T47D (cell line): Measurements from ENCODE around the gene ADARB1.

Source experiments
- DNase-seq, 2 experiments: peaks; one replicate each; pipeline versions ENCODE4 v3.0.0 to v3.0.0-alpha.2; 2011 to 2012; ENCODE audit warnings: low read depth in 1 of 2, low spot score in 1 of 2
- JUND ChIP-seq: IDR thresholded peaks from 2 replicates; pipeline ENCODE4 v1.6.1; 2012; ENCODE audit warnings: low read depth
- in situ Hi-C: cut with HindIII; loops from 2 replicates; pipeline ENCODE4 v1.10.0; 2016; ENCODE audit warnings: low sequenced_read_pairs, low pct_unique_long_range_greater_than_20kb

Gene ADARB1

GRCh38 chr21:45260191-45260825, 185.9 kb downstream of the ADARB1 start:
- no peak for DNase-seq
- in situ Hi-C loops = no loop called here
- TF ChIP-seq JUND = no peak

GRCh38 chr21:45261093-45261492, 186.7 kb downstream of the ADARB1 start:
- TF ChIP-seq JUND = no peak
- in situ Hi-C loops = no loop called here
- no peak for DNase-seq

- DNase-seq = no peak
- in situ Hi-C loops = no loop called here
- TF ChIP-seq JUND = no peak
Measured at GRCh38 chr21:45262041-45262581, 187.7 kb downstream of the ADARB1 start.

- no peak for DNase-seq
- TF ChIP-seq JUND = no peak
- in situ Hi-C loops = no loop called here
Measured at GRCh38 chr21:45262616-45263015, 188.2 kb downstream of the ADARB1 start.

GRCh38 chr21:45263534-45263933, 189.2 kb downstream of the ADARB1 start:
- DNase-seq = no peak
- no peak for TF ChIP-seq JUND
- in situ Hi-C loops = no loop called here

GRCh38 chr21:45264146-45264911, 189.9 kb downstream of the ADARB1 start:
- DNase-seq = no peak
- in situ Hi-C loops = no loop called here
- TF ChIP-seq JUND = no peak

GRCh38 chr21:45264912-45265515, 190.6 kb downstream of the ADARB1 start:
- DNase-seq = no peak
- in situ Hi-C loops = no loop called here
- TF ChIP-seq JUND = no peak

GRCh38 chr21:45265721-45266517, 191.5 kb downstream of the ADARB1 start:
- no peak for TF ChIP-seq JUND
- no peak for DNase-seq
- in situ Hi-C loops = no loop called here

GRCh38 chr21:45266518-45267389, 192.4 kb downstream of the ADARB1 start:
- in situ Hi-C loops = no loop called here
- no peak for TF ChIP-seq JUND
- no peak for DNase-seq

GRCh38 chr21:45267390-45267760, 193.0 kb downstream of the ADARB1 start:
- no peak for TF ChIP-seq JUND
- in situ Hi-C loops = no loop called here
- DNase-seq = no peak

- in situ Hi-C loops = no loop called here
Measured at GRCh38 chr21:45269861-45270260, 195.5 kb downstream of the ADARB1 start.

More at GRCh38 chr21:45269861-45270260, 195.5 kb downstream of the ADARB1 start:
- no peak for TF ChIP-seq JUND
- DNase-seq = no peak
